Nephron progenitor cell (in vitro differentiated cells): ENCODE measurements around the gene FGF11.
A peak's percentile ranks its signal among the peaks of the same experiment; 100 is the strongest.
"Not testable (repeated sequence)": the region's sequence is repeated elsewhere in the genome, so short reads cannot be mapped to it uniquely, and the experiment has no call there.

Experiments used
- DNase-seq: peaks from one replicate; pipeline ENCODE4 v3.0.0; 2021
- H3K27ac Mint-ChIP-seq: 2 replicates; pipeline ENCODE4 v1.8.0; 2021; ENCODE audit warnings: mild to moderate bottlenecking, moderate library complexity, mixed read lengths
- H3K27me3 Mint-ChIP-seq: 2 replicates; pipeline ENCODE4 v1.8.0; 2021; ENCODE audit warnings: mild to moderate bottlenecking, low read depth, mixed read lengths; ENCODE audit not compliant: poor library complexity
- H3K36me3 Mint-ChIP-seq: 2 replicates; pipeline ENCODE4 v1.8.0; 2021; ENCODE audit warnings: low read depth, mixed read lengths
- H3K4me1 Mint-ChIP-seq: 2 replicates; pipeline ENCODE4 v1.8.0; 2021; ENCODE audit warnings: mixed read lengths
- H3K4me3 Mint-ChIP-seq: 2 replicates; pipeline ENCODE4 v1.8.0; 2021; ENCODE audit warnings: mild to moderate bottlenecking, moderate library complexity, mixed read lengths
- H3K9me3 Mint-ChIP-seq: 2 replicates; pipeline ENCODE4 v1.8.0; 2021; ENCODE audit warnings: mild to moderate bottlenecking, moderate library complexity, mixed read lengths
- TF ChIP-seq, protein P1 (sequence below): fragments of 200-600 bp; sonication (generic); IDR thresholded peaks from 2 replicates; pipeline ENCODE4 v1.5.0; 2021; ENCODE audit warnings: antibody characterized with exemption

The FGF11 gene

GRCh38 chr17:7468804-7469389, 29.6 kb downstream of the FGF11 start:
- Mint-ChIP-seq H3K27me3 (peaks cover 2% of the 10 kb centered on the region), H3K27ac (peak overlapping the region; percentile 90), H3K4me3 (peak overlapping the region; percentile 19), H3K9me3 (no peaks in the 10 kb centered on the region), H3K4me1 (peaks cover 44% of the 10 kb centered on the region), H3K36me3 (peaks cover 14% of the 10 kb centered on the region)
- TF ChIP-seq, protein P1, sequence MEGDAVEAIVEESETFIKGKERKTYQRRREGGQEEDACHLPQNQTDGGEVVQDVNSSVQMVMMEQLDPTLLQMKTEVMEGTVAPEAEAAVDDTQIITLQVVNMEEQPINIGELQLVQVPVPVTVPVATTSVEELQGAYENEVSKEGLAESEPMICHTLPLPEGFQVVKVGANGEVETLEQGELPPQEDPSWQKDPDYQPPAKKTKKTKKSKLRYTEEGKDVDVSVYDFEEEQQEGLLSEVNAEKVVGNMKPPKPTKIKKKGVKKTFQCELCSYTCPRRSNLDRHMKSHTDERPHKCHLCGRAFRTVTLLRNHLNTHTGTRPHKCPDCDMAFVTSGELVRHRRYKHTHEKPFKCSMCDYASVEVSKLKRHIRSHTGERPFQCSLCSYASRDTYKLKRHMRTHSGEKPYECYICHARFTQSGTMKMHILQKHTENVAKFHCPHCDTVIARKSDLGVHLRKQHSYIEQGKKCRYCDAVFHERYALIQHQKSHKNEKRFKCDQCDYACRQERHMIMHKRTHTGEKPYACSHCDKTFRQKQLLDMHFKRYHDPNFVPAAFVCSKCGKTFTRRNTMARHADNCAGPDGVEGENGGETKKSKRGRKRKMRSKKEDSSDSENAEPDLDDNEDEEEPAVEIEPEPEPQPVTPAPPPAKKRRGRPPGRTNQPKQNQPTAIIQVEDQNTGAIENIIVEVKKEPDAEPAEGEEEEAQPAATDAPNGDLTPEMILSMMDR = no peak
- no peak for DNase-seq

- H3K9me3 Mint-ChIP-seq, H3K27me3 Mint-ChIP-seq, DNase-seq, H3K27ac Mint-ChIP-seq, H3K36me3 Mint-ChIP-seq, H3K4me3 Mint-ChIP-seq: not testable (repeated sequence)
- peaks cover 44% of the 10 kb centered on the region for H3K4me1 Mint-ChIP-seq
Measured at GRCh38 chr17:7469843-7470242, 30.5 kb downstream of the FGF11 start.

DNA sequence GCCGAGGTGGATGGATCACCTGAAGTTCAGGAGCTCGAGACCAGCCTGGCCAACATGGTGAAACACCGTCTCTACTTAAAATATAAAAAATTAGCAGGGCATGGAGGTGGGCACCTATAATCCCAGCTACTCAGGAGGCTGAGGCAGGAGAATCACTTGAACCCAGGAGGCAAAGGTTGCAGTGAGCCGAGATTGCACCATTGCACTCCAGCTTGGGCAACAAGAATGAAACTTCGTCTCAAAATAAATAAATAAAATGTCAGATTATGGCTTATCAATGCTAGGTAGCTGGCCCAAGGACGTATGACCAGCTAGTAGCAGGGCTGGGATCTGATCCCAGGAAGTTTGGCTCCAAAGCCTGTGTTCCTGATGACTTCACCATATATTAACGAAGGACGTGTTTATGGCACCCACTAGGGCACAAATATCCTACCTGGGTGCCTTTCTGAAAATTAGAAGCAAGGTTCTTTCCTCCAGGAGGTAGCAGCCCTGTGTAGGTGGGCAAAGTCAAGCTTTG, 31.2 kb downstream of the FGF11 start:
- not testable (repeated sequence) for H3K4me3 Mint-ChIP-seq, H3K27ac Mint-ChIP-seq, DNase-seq, H3K36me3 Mint-ChIP-seq, H3K9me3 Mint-ChIP-seq, H3K27me3 Mint-ChIP-seq
- peaks cover 42% of the 10 kb centered on the region for H3K4me1 Mint-ChIP-seq

- H3K36me3 Mint-ChIP-seq = peaks cover 4% of the 10 kb centered on the region
- DNase-seq = no peak
- H3K27me3 Mint-ChIP-seq = peaks cover 5% of the 10 kb centered on the region
- peaks cover 43% of the 10 kb centered on the region for H3K4me1 Mint-ChIP-seq
- H3K4me3 Mint-ChIP-seq = no peak overlapping the region
- no peaks in the 10 kb centered on the region for H3K9me3 Mint-ChIP-seq
- TF ChIP-seq, protein P1 = no peak
- peak overlapping the region; percentile 86 for H3K27ac Mint-ChIP-seq
Measured at GRCh38 chr17:7471729-7472128, 32.4 kb downstream of the FGF11 start.

GRCh38 chr17:7474767-7475166, 35.5 kb downstream of the FGF11 start:
- H3K9me3 Mint-ChIP-seq, H3K27me3 Mint-ChIP-seq: not testable (repeated sequence)
- peaks cover 40% of the 10 kb centered on the region for H3K4me1 Mint-ChIP-seq

GRCh38 chr17:7475764-7476422, 36.6 kb downstream of the FGF11 start:
- Mint-ChIP-seq H3K27ac (peak overlapping the region; percentile 50), H3K9me3 (no peaks in the 10 kb centered on the region), H3K27me3 (peaks cover 3% of the 10 kb centered on the region), H3K36me3 (no peaks in the 10 kb centered on the region), H3K4me1 (peaks cover 52% of the 10 kb centered on the region), H3K4me3 (no peak overlapping the region)
- no peak for DNase-seq
- TF ChIP-seq, protein P1 = no peak

More at GRCh38 chr17:7474767-7475166, 35.5 kb downstream of the FGF11 start:
- not testable (repeated sequence) for H3K4me3 Mint-ChIP-seq, H3K27ac Mint-ChIP-seq, DNase-seq, H3K36me3 Mint-ChIP-seq

DNA sequence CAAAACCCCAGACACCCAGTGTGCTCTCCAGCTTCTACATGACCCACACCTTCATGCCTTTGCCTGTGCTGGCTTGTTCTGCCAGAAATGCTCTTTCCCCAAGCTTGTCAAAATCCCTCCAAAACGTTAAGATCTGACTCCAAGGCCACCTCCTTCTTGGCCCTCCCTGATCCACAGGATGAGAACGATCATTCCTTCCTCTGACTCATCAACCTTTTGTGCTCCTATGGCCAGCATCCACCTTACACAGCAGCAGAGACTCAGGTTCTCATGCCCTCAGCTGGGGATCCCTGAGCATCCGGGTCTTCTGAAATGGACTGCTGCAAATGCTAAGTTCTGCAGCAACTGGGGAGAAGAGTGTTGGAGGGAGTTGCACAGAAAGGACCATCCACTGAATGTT, 37.2 kb downstream of the FGF11 start:
- H3K36me3 Mint-ChIP-seq = no peaks in the 10 kb centered on the region
- no peak overlapping the region for H3K4me3 Mint-ChIP-seq
- TF ChIP-seq, protein P1 = no peak
- peaks cover 3% of the 10 kb centered on the region for H3K27me3 Mint-ChIP-seq
- no peak overlapping the region for H3K27ac Mint-ChIP-seq
- H3K4me1 Mint-ChIP-seq = peaks cover 56% of the 10 kb centered on the region
- no peak for DNase-seq
- no peaks in the 10 kb centered on the region for H3K9me3 Mint-ChIP-seq
